ENCODE measurements around the gene FBXO8.

Gene FBXO8

DNA sequence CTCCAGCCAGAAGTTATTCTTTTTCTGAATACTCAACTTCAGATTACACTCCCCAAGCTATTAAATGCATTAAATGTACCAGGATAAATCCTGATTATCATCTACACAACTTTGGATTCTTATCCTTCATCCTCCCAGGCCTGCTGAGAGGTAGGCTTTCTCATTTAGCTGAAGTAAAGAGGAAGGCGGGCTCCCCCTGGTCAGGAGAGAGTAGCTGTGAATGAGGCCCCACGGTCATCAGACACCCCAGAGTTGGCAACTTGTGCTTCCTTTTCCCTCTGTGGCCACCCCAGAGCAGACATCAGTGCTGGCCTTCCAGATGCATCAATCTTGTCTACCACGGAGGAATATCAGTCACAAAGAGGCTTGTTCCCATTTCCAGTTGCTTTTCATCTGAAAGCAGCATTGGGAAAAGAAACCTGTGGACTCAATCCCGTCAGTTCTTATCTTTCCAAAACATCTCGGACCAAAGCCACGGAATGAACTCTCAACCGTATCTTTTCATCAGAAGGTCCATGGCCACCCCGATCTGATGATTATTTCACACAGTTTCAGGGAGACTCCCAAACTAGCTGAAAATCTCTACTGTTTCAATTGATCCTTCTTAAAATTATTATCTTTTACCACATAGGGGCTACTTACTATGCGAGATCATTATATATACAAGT is 79.2 kb downstream of the FBXO8 start:
- DNase-seq: no peak

DNA sequence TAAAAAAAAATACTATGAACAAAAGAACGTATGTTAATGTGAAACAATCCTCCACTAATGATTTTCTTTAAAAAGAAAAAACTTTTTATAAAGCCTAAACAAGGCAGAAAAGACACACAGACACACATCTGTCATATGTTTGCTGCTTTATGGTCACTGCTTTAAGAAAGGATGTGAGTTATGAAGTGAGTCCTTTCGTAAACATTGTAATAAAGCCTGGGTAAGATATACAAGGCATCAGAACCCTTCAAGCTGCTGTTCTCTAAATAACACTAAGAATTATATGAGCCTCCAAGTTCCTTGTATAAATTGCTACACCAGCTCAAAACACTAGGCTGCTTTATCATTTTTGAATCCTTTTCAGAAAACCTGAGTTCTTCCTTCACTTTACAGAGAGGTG is 81.6 kb downstream of the FBXO8 start:
- no peak for DNase-seq

DNA sequence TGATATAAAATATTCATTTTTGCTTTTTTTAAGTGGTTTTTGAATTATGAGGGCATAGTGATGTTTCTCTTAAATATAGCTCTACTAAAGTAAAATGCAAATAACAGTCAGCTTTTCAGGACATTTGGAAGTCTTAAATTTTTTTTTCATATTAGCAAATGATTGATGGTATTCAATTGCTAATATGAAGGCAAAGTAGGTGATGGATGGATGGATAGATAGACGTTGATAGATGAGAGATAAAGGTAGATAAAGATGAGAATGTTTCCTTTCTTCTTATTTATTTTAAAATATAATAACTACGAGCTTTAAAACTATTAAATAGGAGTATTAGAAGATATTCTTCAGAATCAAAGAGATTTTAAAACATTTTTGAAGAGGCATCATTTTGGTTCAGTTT is 83.7 kb downstream of the FBXO8 start:
- no peak for DNase-seq

DNA sequence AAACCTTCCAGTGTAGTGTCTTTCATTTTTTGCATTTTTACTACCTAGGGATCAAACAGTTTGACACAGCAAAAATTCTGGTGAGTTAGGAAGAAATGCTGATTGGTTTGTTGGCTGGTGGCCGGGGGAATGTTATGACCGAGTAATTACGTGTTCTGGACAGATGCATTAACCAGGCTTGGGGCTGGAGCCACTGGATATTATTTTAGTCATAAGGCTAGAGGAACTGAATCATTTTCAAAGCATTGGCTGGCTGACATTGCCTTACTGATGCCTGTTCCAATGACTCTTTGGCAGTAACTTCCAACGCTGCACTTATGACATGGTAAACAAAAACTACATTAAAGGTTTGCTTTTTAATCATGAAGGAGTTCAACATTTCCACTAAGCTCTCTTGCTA is 84.6 kb downstream of the FBXO8 start:
- no peak for DNase-seq

DNA sequence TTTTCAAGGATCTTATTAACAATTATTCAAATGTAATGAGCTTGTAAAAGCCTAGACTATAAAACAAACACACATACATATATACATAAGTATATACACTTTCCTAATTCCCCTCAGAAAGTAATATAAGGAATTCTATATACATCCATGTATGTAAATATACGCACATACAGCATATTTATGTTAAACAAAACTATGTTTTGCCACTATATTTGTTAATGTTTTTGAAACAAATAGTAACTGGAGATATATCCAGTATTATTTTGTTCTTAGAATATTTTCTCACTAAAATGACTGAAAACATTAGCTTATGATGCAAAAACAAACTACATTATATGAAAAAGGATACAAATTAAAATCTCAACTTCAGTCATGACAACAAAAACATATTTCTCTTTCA is 85.1 kb downstream of the FBXO8 start:
- DNase-seq: no peak

DNA sequence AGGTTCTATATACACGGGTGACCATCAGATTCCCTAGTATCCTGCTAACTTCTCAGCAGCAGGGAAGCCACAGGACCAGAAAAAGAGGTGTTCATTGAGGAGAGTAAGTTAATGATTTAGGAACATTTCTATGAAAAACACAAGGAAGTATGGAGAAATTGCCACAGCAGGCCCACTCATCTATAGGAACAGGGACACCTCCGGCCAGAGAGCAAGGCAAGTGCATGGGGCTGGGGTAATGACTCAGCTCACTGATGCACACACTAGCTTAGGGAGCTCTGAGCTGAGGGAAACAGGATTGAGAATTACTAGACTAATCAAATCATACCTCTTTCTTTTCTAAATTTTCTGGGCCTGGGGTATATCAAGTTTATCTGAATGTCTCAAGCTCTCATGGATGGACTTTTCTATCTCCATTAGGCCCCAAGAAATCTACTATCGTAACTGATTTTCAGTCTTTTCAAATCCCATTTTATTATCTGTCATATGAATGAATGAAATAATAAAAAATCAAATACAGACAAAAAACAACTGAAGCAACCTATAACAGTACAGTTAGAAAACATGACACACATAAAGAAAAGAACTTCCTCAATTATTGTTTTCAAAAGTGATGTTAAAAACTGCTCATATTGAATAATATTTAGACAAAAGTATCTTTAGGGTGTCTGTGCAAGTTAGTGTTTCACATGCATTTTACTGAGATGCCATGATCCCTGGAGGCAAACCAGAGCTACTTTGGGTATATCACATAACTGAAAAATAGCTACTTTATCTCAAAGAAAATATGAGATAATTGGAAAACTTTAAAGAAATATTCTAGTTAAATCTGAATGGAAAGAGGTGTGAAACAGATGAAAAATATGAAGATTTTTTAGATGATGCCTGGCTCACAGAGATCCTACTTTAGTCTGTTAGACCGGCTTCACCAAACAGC is 89.8 kb downstream of the FBXO8 start:
- no peak for DNase-seq

DNA sequence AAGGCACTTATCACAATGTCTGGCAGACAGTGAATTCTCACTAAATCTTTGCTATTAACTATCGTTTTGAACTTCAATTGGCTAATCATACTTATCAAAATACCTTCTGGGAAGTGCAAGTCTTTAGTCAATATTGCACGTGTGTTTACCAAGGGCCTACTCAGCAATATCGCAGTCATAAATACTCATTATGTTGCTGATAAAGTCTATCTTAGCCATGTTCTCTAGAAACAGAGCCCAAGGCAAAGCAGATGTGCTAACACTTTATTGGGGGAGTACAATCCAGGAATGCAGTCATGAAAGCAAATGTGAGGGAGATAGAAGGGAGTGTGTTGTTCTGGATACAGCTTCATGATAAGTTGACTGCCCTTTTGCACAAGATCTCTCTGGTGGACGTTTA is 90.5 kb downstream of the FBXO8 start:
- no peak for DNase-seq

DNA sequence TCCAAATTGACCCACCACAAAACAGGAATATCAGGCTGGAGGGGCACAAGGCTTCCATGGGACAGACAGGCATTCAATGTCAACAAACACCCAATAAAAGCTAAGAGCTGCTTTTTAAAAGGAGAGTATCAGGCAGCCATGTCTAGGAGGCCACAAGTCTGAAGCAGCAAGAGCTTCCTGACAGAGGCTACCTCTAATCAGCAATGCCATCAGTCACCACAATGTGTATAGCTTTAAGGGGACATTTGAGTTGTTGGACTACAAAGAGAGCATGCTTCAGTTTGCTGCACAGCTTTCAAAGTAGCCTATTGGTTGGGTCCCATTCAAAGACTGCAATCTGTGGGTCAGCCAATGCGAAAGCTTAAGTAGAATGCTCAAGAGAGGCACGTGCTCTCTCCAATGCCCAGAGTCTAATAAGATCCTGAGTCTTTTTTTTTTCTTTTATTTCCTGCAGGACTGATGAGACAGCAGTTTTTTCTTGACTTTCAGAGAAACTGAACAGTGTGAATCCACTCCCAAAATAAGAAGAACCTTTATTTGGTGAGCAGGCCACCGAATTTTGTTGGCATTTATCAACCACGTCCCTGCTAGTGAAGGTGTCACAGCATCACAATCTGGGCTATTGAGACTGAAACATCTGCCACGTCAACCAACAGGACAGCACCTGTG is 92.5 kb downstream of the FBXO8 start:
- no peak for DNase-seq

DNA sequence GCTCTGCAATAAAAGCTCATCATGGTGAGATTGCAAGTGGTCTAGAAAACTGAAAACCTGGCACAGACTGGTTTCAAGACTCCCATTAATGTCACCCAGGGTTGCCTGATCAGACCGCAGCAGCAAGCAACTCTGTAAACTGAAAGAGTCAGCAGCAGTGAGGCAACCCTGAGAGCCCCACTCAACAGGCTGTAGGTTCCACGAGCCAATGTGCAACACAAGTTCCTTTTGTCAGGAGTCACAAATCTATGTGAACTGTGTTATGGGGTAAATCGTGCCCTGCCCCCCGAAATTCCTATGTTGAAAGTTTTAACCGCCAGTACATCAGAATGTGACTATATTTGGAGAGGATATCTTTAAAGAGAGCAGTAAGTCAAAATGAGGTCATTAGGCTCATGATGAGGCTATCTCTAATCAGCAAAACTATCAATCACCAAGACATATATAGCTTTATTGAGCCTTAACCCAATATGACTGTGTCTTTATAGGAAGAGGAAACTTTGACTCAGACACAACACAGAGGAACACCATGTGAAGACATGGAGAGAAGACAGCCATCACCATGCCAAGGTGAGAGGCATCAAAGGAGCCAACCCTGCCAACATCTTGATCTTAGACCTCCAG is 94.0 kb downstream of the FBXO8 start:
- no peak for DNase-seq
